GM18867 (cell line): Measurements from ENCODE around the gene TMPRSS9.

Experiments used
- ATAC-seq: cut with Tn5 transposase; IDR thresholded peaks from one replicate; pipeline ENCODE4 v1.9.1; 2021; ENCODE audit warnings: mild to moderate bottlenecking, moderate library complexity; ENCODE audit not compliant: unreplicated experiment

TMPRSS9 gene

GRCh38 chr19:2329149-2329478, 31.0 kb upstream of the TMPRSS9 start:
- ATAC-seq = no peak

GRCh38 chr19:2329501-2329916, 30.6 kb upstream of the TMPRSS9 start:
- ATAC-seq = no peak

- no peak for ATAC-seq
Measured at GRCh38 chr19:2330255-2330631, 29.8 kb upstream of the TMPRSS9 start.

- no peak for ATAC-seq
Measured at GRCh38 chr19:2330632-2331284, 29.3 kb upstream of the TMPRSS9 start.

GRCh38 chr19:2331601-2332246, 28.3 kb upstream of the TMPRSS9 start:
- ATAC-seq = no peak

- no peak for ATAC-seq
Measured at GRCh38 chr19:2332341-2333026, 27.6 kb upstream of the TMPRSS9 start.

- ATAC-seq = no peak
Measured at GRCh38 chr19:2333027-2333806, 26.8 kb upstream of the TMPRSS9 start.

- ATAC-seq = no peak
Measured at GRCh38 chr19:2333807-2334211, 26.3 kb upstream of the TMPRSS9 start.

GRCh38 chr19:2334426-2334825, 25.6 kb upstream of the TMPRSS9 start:
- ATAC-seq = no peak

GRCh38 chr19:2334986-2335846, 24.8 kb upstream of the TMPRSS9 start:
- ATAC-seq = no peak

- ATAC-seq = no peak
Measured at GRCh38 chr19:2335848-2336247, 24.2 kb upstream of the TMPRSS9 start.

- no peak for ATAC-seq
Measured at GRCh38 chr19:2336528-2337328, 23.3 kb upstream of the TMPRSS9 start.

GRCh38 chr19:2337329-2337707, 22.7 kb upstream of the TMPRSS9 start:
- ATAC-seq = no peak

- ATAC-seq = no peak
Measured at GRCh38 chr19:2338055-2338615, 21.9 kb upstream of the TMPRSS9 start.

- ATAC-seq = no peak
Measured at GRCh38 chr19:2338751-2339643, 21.1 kb upstream of the TMPRSS9 start.

GRCh38 chr19:2339644-2340310, 20.3 kb upstream of the TMPRSS9 start:
- ATAC-seq = no peak

GRCh38 chr19:2340496-2341243, 19.4 kb upstream of the TMPRSS9 start:
- no peak for ATAC-seq
